Measurements from ENCODE around the gene IGSF23.
"Not testable (repeated sequence)": the region's sequence is repeated elsewhere in the genome, so short reads cannot be mapped to it uniquely, and the experiment has no call there.

The IGSF23 gene

DNA sequence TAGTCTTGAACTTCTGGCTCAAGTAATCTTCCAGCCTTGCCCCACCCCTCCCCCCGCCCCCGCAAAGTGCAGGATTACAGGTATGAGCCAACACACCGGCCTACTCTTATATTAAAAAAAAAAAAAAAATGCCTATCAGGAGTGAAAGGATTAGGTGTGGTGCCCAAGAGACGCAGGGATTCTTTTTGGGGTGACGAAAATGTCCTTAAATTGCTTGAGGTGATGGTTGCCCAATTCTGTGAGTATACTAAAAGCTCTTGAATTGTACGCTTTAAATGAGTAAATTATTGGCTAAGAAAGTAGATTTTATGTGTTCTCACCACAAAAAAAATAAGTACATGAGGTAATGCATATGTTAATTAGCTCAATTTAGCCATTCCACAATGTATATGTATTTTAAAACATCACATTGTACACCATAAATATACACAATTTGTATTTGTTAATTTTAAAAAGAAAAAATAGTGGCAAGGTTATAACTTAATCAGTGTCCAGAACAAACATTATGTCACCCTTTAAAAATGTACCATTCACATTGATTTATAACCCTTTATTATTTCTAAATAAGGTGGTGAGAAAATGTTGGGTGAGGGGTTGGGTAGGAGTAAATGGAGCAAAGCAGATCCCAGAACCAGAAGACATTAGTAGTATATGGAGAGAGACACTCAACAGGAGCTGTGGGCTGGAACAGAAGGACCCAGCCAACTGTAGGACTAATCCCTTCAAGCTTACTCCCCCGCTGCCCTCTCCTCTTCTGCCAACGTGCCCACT, 3.9 kb downstream of the IGSF23 start:
- no peak for DNase-seq

DNA sequence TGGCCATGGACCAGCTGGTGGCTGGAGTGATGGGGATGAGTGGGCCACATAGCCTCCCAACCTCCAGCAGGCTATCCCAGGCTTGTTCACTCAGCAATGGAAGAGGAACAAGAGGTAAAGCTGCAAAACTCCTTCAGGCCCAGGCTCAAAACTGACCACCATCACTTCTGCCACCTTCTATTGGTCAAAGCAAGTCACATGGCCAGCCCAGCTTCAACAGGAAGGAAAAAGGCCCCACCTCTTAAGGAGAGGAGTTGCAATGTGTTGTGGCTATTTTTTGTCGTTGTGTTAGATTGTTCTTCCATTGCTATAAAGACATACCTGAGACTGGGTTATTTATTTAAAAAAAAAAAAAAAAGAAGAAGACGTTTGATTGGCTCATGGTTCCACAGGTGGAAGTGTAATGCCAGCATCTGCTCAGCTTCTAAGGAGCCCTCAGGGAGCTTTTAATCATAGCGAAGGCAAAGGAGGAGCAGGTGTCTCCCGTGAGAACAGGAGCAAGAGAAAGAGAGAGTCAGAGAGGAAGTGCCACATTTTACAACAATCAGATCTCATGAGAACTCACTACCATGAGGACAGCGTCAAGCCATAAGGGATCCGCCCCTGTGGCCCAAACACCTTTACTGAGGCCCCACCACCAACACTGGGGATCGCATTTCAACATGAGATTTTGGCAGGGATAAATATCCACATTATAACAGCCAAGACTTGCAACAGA, 5.4 kb downstream of the IGSF23 start:
- DNase-seq: no peak

DNA sequence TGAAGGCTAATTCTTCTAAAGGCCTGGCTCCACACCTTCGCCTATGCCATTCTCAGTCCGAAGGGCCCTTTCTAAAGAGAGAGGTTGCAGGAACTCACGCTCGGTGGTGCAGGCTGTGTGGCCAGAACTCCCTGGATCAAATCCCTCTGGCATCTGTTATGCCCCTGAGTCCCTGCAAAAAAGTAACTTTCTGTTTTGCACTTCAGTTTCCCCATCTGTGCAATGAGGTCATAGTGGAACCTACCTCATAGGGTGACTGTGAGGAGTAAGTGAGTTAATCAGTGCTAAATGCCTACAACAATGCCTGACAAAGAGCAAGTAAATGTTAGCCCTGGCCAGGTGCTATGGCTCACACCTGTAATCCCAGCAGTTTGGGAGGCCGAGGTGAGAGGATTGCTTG, 7.3 kb downstream of the IGSF23 start:
- no peak for DNase-seq

DNA sequence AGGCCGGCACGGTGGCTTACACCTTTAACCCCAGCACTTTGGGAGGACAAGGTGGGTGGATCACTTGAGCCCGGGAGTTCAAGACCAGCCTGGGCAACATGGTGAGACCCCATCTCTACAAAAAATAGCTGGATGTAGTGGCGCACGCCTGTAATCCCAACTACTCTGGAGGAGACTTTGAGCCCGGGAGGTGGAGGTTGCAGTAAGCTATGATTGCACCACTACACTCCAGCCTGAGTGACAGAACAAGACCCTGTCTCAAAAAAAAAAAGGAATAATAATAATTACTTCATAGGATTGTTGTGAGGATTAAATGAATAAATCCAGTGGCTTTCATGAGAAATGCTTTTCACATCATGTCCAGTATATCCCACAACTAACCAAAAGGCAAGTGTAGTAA, 8.0 kb downstream of the IGSF23 start:
- DNase-seq: no peak

DNA sequence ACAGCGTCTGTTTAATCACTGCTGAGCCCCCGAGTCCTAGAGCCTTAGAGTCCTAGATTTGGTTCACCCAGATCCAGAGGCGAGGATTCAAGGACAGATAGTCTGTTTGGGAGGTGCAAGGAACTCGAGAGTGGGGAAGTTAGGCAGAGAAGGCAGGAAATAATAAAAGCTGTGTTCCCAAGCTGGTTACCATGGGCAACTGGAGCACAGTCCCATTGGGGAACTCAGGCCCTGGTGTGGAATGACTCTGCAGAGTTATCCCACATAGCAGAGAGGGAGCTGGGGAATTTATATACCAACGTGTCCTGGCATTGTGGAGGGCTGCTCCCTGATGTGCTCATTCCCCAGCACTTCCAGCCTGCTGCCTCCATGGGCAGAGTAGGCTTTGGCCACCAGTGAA, 9.7 kb downstream of the IGSF23 start:
- no peak for DNase-seq

DNA sequence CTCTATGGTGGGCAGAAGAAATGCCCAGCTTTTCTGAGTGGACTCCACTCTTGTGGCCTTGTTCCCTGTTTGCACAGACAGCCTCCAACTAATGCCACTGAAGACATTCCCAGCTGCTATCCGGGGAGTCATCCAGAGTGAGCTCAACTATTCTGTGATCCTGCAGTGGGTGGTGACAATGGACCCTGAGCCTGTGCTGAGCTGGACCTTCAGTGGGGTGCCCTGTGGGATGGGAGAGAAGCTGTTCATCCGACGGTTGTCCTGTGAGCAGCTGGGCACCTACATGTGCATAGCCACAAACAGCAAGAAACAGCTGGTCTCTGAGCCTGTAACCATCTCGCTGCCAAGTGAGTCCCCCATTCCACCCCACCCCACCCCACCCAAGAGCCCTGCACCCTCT, 10.3 kb downstream of the IGSF23 start:
- no peak for DNase-seq

DNA sequence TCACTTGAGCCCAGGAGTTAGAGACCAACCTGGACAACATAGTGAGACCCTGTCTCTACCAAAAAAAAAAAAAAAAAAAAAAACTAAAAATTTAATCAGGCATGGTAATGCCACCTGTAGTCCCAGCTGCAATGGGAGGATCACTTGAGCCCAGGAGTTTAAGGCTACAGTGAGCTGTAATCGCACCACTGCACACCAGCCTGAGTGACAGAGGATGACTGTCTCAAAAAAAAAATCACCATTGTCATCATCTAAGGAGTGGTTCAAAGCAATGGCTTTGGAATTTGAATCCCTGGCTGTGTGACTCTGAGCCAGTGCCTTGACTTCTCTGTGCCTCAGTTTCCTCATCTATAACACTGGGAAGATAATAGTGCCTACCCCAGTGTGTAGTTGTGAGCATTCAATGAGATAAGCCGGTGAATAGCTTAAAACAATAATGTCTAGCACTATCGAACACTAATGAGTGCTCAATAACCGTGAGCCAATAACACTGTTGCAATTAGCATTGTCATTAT, 11.5 kb downstream of the IGSF23 start:
- no peak for DNase-seq

DNA sequence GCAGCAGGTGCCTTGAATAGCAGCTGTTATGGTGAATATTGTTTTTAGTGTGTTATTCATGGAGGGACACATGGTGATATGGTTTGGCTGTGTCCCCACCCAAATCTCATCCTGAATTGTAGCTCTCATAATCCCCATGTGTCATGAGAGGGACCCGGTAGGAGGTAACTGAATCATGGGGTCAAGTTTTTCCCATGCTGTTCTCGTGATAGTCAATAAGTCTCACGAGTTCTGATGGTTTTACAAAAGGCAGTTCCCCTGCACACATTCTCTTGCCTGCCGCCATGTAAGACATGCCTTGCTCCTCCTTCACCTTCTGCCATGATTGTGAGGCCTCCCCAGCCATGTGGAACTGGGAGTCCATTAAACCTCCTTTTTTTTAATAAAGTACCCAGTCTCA, 12.3 kb downstream of the IGSF23 start:
- DNase-seq: not testable (repeated sequence)

DNA sequence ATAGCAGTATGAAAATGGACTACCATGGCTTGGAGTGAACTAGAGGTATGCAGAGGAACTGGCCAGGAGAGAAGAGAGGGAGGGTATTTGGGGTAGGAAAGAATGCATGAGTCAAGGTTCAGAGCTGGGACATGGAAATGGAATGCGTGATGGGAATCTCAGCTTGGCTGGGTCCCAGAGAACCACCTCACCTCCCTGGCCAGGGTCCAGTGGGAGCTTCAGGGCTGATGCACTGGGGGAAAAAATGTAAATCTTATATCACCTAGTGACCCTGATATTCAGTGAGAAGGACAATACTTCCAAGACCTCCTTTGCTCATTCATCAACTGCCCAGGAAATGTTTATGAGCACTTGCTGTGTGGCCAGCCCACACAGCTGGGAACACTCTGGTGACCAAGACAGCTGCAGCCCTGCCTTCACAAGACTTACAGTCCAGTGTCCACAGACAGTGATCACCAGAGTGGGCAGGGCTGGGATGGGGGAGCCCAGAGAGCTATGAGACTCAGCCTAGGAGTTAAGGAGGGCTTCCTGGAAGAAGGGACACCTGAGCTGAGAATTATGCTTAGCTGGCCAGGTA, 12.8 kb downstream of the IGSF23 start:
- DNase-seq: no peak

DNA sequence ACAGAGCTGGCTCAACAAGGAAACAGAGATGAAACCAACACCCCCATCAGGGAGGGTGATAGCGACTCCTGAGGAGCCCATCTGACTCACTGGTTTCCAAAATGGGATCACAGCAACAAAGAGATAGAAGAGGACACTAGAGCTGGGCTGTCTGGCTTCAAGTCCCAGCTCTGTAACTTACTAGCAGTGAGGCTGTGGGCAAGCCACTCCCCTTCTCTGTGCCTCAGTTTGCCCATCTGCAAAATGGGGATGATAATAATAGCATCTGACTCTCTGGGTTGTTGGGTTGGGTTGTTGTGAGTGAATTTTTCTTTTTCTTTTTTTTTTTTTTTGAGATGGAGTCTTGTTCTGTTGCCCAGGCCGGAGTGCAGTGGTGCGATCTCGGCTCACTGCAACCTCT, 14.3 kb downstream of the IGSF23 start:
- no peak for DNase-seq

DNA sequence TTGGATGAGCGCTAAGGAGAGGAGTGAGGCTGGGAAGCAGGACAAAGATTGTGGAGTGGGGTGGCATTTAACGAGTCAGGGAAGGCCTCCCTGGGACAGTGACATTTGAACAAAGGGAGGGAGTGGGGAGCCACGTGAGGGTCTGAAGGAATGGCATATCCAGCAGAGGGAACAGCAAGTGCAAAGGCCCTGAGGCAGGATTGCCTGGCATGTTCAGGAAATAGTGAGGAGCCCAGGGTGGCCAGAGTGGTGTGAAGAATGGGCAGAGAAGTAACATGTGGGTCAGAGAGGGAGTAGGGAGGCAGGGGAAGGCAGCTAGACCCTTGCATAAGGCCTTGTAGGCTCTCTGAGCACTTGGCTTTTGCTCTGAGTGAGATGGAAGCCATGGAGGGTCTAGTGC, 15.4 kb downstream of the IGSF23 start:
- DNase-seq: no peak

DNA sequence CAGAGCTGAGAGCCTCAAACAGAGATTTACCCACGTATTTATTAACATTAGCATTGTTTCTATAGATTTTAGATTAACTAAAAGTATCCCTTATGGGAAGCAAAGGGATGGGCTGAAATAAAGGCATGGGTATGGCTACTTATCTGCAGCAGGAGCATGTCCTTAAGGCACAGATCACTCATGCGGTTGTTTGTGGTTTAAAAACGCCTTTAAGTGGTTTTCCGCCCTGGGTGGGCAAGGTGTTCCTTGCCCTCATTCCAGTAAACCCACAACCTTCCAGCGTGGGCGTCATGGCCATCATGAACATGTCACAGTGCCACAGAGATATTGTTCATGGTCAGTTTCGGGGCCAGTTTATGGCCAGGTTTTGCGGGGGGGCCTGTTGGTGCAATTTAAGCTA, 18.2 kb downstream of the IGSF23 start:
- DNase-seq: not testable (repeated sequence)

DNA sequence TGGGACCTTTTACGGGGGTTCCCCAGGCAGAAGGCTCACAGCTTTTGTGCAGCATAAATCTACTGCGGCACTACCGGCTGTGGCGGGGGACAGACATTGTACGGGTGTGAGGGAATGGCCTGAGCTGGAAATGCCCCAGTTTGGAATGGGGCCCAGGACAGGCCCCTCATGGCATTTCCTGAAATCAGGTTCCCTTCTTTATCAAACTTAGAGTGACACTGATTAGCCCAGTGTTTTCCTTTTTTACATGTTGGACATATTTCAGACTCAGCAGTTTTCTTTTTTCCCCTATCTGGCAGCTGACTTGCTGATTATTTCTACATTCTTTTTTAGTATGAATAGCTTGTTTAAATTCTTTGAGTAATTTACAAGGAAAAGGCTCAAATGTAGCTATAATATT, 20.7 kb downstream of the IGSF23 start:
- DNase-seq: not testable (repeated sequence)

DNA sequence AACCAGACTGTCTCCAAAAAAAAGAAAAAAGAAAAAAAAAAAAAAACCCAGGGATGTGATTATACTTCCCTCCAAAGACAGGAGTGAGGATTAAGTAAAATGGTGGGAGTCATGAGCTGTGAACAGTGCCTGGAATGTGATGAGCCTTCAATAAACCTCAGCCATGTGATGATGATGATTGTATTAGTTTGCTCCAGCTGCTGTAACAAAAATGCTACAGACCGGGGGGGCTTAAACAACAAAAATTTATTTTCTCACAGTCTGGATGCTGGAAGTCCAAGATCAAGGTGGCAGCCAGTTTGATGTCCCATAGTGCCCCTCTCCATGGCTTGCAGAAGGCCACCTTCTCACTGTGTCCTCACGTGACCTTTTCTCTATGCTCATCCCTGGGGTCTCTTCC, 21.4 kb downstream of the IGSF23 start:
- DNase-seq: no peak

DNA sequence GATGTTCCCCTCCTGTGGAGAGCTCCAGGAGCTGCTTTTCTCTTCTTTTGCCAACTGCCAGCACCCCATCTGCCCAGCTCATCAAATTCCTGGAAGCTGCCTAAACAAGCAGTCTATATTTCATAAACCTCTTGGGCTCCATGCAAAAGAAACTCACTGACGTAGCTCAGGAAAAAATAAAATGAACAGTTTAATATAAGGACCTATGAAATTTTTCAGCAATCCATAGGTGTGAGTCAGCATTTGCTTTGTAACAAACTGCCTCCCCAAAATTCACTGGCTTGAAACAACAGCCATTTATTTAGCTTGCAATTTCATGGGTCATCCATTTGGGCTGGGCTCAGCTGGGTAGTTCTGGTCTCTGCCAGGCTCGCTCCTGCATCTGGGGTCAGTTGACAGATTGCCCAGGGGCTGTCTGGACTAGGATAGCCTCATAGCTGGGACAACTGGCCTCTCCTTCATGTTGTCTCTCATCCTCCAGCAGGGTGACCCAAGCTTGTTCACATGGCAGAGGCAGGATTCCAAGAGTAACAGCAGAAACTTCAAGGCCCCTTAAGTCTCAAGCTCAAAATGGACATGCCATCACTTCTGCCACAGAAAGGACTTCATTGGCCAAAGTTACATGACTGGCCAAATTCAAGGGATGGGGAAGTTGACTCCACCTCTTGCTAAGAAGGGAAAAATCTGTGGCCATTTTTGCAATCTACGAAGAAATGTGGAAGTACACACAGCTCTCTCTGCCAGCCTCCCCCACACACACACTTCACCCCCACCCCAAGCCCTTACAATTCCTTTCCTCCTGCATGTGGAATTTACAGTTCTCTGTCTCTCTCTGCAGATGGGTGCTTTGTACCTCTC, 22.4 kb downstream of the IGSF23 start:
- DNase-seq: peak; percentile 14

DNA sequence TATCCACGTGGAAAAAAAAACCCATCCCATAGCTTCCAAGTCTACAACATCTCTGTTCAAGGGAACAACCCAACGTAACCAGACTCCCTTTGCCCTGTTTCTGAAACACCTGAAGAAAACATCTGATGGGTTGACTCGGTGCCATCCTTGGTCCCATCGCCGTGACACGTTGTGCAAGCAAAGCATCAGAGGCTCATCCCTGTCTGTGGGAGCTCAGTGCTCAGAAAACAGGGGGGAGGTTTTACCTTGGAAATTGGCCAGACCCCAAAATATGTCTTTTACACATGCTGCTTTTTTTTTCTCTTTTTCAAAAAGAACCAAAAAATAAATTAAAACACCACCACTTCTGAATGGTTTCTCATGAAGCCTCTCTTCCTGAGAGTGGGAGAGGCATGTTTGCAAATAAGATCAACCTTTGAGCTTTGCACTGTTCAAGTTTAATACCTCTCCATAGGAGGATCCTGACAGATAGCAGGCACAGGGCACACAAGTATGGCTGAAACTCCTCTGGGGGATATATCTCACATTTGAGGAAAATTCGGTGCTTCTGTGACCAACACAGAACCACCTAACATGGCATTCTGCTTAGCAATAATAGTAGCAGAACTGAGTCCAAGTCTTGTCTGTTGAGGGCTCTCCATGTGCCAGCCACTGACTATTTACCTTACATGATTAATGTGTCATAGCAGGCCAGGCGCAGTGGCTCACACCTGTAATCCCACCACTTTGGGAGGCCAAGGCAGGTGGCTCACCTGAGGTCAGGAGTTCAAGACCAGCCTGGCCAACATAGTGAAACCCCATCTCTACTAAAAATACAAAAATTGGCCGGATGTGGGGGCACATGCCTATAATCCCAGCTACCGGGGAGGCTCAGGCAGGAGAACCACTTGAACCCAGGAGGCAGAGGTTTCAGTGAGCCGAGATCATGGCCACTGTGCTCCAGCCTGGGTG, 23.4 kb downstream of the IGSF23 start:
- DNase-seq: no peak

DNA sequence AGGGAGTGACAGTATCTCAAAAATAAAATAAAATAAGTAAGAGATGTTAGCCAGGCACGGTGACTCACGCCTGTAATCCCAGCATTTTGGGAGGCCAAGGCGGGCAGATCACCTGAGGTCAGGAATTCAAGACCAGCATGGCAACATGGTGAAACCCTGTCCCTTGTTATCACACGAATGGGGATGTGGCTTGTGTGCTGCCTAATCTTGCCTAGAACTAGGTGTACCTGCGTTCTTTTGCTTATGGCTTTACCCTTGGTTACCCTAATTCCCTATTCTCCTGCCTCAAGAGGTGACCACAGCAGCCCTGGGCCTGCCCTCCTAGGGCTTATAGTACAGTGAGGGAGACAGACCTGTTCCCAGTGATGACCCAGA, 24.0 kb downstream of the IGSF23 start:
- DNase-seq: no peak

DNA sequence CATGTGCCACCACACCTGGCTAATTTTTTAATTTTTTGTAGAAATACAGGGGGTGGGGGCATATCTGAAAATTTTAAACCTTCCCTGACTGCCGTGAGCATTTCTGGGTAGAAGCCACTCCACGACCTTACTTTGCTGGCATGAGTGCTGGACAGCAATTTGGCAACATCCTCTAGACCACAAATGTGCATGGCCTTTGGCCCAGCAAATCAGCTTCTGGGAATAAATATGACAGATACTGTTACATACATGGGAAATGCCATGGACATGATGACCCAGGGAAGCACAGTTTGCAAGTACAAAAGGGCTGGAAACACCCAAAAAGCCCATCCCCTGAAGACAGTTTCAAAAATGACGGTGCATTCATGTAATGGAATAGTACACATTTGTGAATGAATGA, 27.2 kb downstream of the IGSF23 start:
- no peak for DNase-seq

DNA sequence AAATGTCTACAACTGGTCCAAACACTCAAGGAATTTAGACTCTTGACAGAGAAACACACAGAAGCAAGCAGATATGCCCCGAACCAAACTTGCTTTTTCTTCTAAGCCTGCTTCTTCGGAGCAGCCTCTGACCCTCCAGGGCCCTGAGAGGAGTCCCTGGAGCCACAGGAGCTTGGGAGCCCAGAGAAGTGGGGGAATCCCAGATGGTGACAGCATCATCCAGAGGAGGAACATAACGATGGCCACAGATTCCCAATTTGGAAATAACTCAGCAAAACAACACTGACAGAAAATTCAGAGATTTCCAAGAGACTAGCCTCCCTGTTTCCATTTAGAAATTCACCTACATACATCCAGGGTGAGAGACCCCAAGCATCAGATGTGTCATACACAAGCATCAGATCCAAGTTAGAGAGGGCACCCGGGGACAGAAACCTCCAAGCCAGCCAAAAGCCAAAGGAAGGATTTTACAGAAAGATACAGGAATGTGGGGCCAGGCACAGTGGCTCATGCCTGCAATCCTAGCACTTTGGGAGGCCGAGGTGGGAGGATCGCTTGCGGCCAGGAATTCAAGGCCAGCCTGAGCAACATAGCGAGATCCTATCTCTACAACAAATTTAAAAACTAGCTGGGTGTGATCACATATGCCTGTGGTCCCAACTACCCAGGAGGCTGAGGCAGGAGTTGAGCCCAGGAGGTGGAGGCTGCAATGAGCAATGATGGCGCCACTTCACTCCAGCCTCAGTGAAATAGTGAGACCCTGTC, 28.3 kb downstream of the IGSF23 start:
- no peak for DNase-seq

DNA sequence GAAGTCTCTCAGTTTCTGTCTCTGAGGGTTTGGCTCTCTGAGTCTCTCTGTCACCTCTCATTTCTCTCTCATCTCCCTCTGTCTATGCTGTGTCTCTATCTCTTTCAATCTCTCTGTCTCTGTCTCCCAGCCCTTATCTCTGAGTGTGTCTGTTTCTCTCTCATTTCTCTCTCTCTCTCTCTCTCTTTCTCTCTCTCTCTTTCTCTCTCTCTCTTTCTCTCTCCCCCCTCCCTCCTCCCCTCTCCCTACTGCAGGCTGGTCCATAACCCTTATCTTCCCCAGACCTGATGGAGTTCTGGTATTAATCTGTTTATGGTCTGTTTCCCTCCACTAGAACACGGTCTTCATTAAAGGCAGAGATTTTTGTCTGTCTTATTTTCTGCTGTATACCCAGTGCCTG, 29.0 kb downstream of the IGSF23 start:
- no peak for DNase-seq

All from NCI-H446 treated with DMSO at 0.1 percent for 48 hours (cell line).